ENCODE measurements around the gene RAB26.

RAB26 gene

GRCh38 chr16:2143878-2144485, 4.4 kb upstream of the RAB26 start:
- H3K27ac ChIP-seq: no peak overlapping the region
- H3K9me3 ChIP-seq: no peaks in the 10 kb centered on the region
- intact Hi-C loops (cut with DNase I; ENCODE audit: low total_unique reads): loop anchor here (5.0 kb wide), 1 partner anchor 122 kb away; no protein-coding TSS in a partner anchor
- no peaks in the 10 kb centered on the region for H3K27me3 ChIP-seq
- H3K36me3 ChIP-seq: no peaks in the 10 kb centered on the region
- DNase-seq: no peak
- H3K4me3 ChIP-seq: no peak overlapping the region
- no peak for TF ChIP-seq CTCF (IDR thresholded peaks at IDR 0.05)
- peaks cover 4 to 17% (median 10%) of the 10 kb centered on the region in 4 donors for H3K4me1 ChIP-seq

GRCh38 chr16:2145843-2146242, 2.6 kb upstream of the RAB26 start:
- no peaks in the 10 kb centered on the region for H3K27me3 ChIP-seq
- no peak overlapping the region for H3K27ac ChIP-seq
- H3K4me3 ChIP-seq: no peak overlapping the region
- no peaks in the 10 kb centered on the region for H3K9me3 ChIP-seq
- TF ChIP-seq CTCF (IDR thresholded peaks at IDR 0.05): no peak
- intact Hi-C loops (cut with DNase I; ENCODE audit: low total_unique reads): no loop called here
- H3K36me3 ChIP-seq: peaks cover 0 to under 1% (median 0%) of the 10 kb centered on the region in 3 donors
- DNase-seq: no peak
- peaks cover 5 to 33% (median 19%) of the 10 kb centered on the region in 4 donors for H3K4me1 ChIP-seq

GRCh38 chr16:2147378-2147777, 1.0 kb upstream of the RAB26 start:
- intact Hi-C loops (cut with DNase I; ENCODE audit: low total_unique reads): no loop called here
- Histone ChIP-seq H3K27ac (peak overlapping the region; percentile 44 to 47), H3K4me3 (no peak overlapping the region), H3K4me1 (peaks cover 5 to 49% (median 31%) of the 10 kb centered on the region in 4 donors), H3K27me3 (no peaks in the 10 kb centered on the region), H3K36me3 (peaks cover 0 to 11% (median 0%) of the 10 kb centered on the region in 3 donors), H3K9me3 (no peaks in the 10 kb centered on the region)
- no peak for DNase-seq
- no peak for TF ChIP-seq CTCF (IDR thresholded peaks at IDR 0.05)

GRCh38 chr16:2148714-2149629, 547 bp downstream of the RAB26 start:
- peaks cover 0 to 11% (median 0%) of the 10 kb centered on the region in 3 donors for H3K36me3 ChIP-seq
- peak in 1 of 2 experiments; percentile 37 for TF ChIP-seq CTCF (IDR thresholded peaks at IDR 0.05)
- H3K9me3 ChIP-seq: no peaks in the 10 kb centered on the region
- intact Hi-C loops (cut with DNase I; ENCODE audit: low total_unique reads): no loop called here
- peaks cover 5 to 65% (median 46%) of the 10 kb centered on the region in 4 donors for H3K4me1 ChIP-seq
- H3K27ac ChIP-seq: no peak overlapping the region
- no peaks in the 10 kb centered on the region for H3K27me3 ChIP-seq
- no peak for DNase-seq
- H3K4me3 ChIP-seq: peak overlapping the region; percentile 43 to 56

GRCh38 chr16:2149630-2150417, 1.4 kb downstream of the RAB26 start:
- intact Hi-C loops (cut with DNase I; ENCODE audit: low total_unique reads): no loop called here
- H3K27ac ChIP-seq: no peak overlapping the region
- no peaks in the 10 kb centered on the region for H3K9me3 ChIP-seq
- H3K36me3 ChIP-seq: peaks cover 0 to 11% (median 0%) of the 10 kb centered on the region in 3 donors
- no peak for DNase-seq
- H3K4me1 ChIP-seq: peaks cover 5 to 73% (median 52%) of the 10 kb centered on the region in 4 donors
- H3K4me3 ChIP-seq: no peak overlapping the region
- no peaks in the 10 kb centered on the region for H3K27me3 ChIP-seq
- TF ChIP-seq CTCF (IDR thresholded peaks at IDR 0.05): no peak

Data from tibial artery (tissue), 4 donors.